ENCODE results near the gene OXA1L. TPM values are rescaled to one million over a fixed set of nuclear protein-coding genes. Genes with fewer than 3 reads are reported as not detected.
"Not testable (repeated sequence)": the region's sequence is repeated elsewhere in the genome, so short reads cannot be mapped to it uniquely, and the experiment has no call there.

The OXA1L gene
- total RNA-seq, 8 experiments from 2014 or later = 69.1 to 138 (median 84.1) TPM

DNA sequence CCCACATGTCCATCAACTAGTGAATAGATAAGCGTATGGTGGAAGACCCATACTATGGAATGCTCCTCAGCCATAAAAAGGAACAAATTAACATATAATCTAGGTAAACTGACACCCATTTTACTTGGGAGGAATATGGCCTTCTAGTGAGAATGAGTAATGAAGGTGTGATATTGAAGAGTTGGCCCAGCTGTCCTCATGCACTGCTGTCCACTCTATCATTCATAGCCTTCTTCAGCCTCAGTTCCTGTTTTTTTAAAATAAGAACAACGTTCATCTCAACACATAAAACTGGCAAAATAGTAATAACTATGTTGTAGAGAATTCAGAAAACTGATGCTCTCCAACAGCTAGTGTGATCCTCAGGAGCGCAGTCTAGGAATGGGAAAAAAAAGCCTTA lies 26.5 kb upstream of the OXA1L start:
- WGBS, 10 experiments = 40 to 89% (median 66%) methylated on average over 1 to 3 of the region's 3 CpGs; no CpG with 5 or more reads in 1 of the 10 experiments
- Histone ChIP-seq H3K4me3 (no peak overlapping the region), H3K27ac (no peak overlapping the region), H3K4me1 (replicated peaks in 1 of 2) (no peaks in the 10 kb centered on the region)
- in situ Hi-C loops (cut with MboI; ENCODE audit: low pct_unique_long_range_greater_than_20kb in 2 of 9, low sequenced_read_pairs in 9 of 9, unreplicated experiment in 9 of 9) = no loop called here
- ATAC-seq (replicated peaks in 6 of 8) = no peak

DNA sequence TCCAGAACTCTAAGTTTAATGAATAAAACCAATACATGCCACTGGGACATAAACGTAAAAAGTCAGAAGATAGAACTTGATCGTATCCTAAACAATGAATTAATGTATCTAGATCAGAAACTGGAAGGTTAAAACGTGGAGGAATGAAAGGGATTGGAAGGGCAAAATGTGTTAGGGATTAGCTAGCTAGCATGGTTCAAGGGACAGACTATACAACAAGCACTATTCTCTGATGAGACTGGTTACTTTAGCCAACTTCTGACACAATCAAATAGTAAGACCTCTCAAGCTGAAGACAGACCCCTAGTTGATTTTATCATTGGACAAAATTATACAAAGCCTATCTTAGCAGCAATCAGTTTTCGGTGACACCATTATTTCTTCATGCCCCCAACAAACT lies 18.7 kb upstream of the OXA1L start:
- no peaks in the 10 kb centered on the region for H3K4me1 ChIP-seq (replicated peaks in 1 of 2)
- in situ Hi-C loops (cut with MboI; ENCODE audit: low pct_unique_long_range_greater_than_20kb in 2 of 9, low sequenced_read_pairs in 9 of 9, unreplicated experiment in 9 of 9) = no loop called here
- H3K27ac ChIP-seq = no peak overlapping the region
- H3K4me3 ChIP-seq = no peak overlapping the region
- no peak for ATAC-seq (replicated peaks in 6 of 8)
- WGBS, 10 experiments = 38 to 91% (median 66%) methylated on average over 2 to 4 of the region's 4 CpGs

DNA sequence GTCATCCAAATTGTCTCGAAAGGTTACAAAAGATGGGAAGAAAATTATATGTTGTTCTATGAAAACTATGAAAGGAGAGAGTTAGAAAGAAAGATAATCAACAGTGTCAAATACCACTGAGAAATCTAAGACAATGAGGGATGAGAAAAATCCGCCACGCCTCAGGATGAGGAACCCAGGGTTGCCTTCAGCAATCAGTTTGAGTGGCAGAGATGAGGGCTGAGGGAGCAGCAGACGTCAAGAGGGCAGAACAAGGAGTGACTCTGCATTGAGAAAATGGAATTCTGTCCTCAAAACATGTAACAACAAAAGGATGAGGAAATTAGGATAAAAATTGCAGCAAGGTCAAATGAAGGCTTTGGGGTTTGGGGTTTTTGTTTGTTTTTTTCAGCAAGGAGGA lies 18.3 kb upstream of the OXA1L start:
- WGBS, 10 experiments = 25 to 100% (median 74%) methylated on average over 1 to 4 of the region's 4 CpGs
- in situ Hi-C loops (cut with MboI; ENCODE audit: low pct_unique_long_range_greater_than_20kb in 2 of 9, low sequenced_read_pairs in 9 of 9, unreplicated experiment in 9 of 9) = no loop called here
- Histone ChIP-seq H3K4me3 (no peak overlapping the region), H3K27ac (no peak overlapping the region), H3K4me1 (replicated peaks in 1 of 2) (no peaks in the 10 kb centered on the region)
- no peak for ATAC-seq (replicated peaks in 6 of 8)

DNA sequence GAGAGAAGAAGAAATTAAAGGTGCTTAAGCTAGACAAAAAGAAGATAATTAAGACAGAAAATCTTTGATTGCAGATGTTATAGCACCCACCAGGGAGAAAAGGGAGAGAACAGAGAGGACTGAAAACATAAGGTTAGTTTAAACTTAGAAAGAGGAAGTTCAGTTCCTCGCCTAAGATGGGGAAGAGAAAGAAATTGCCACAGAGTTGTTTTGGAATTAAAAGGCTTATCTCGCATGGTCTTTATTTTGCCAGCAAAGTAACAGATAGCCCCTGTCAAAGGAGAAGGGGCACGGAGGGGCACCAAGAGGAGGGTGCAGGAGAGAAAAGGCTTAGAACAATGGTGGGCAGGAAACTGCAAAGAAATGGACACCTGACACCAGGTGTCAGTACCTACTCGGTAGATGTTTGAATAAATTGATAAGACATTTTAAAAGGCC lies 17.8 kb upstream of the OXA1L start:
- ATAC-seq (replicated peaks in 6 of 8) = no peak
- Histone ChIP-seq H3K4me1 (replicated peaks in 1 of 2) (no peaks in the 10 kb centered on the region), H3K27ac (no peak overlapping the region), H3K4me3 (no peak overlapping the region)
- 24 to 100% (median 70%) methylated on average over 1 to 4 of the region's 4 CpGs; no CpG with 5 or more reads in 1 of the 10 experiments for WGBS, 10 experiments
- in situ Hi-C loops (cut with MboI; ENCODE audit: low pct_unique_long_range_greater_than_20kb in 2 of 9, low sequenced_read_pairs in 9 of 9, unreplicated experiment in 9 of 9) = no loop called here

DNA sequence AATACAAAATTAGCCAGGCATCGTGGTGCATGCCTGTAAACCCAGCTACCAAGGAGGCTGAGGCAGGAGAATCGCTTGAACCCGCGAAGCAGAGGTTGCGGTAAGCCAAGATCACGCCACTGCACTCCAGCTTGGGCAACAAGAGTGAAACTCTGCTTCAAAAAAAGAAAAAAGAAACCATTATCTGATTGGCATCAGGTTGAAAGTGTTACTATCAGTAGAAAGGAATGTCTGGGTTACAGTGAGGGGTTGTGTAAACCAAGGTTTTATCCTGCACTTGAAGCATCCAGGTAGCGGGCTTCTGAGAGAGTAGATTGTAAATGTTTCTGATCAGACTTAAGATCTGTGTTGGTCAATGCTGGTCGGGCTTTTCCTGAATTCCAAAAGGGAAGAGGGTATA lies 14.1 kb upstream of the OXA1L start:
- WGBS, 10 experiments = 66 to 90% (median 84%) methylated on average over 1 to 7 of the region's 8 CpGs; no CpG with 5 or more reads in 3 of the 10 experiments
- no peaks in the 10 kb centered on the region for H3K4me1 ChIP-seq (replicated peaks in 1 of 2)
- no peak for ATAC-seq (replicated peaks in 6 of 8)
- no peak overlapping the region for H3K4me3 ChIP-seq
- in situ Hi-C loops (cut with MboI; ENCODE audit: low pct_unique_long_range_greater_than_20kb in 2 of 9, low sequenced_read_pairs in 9 of 9, unreplicated experiment in 9 of 9) = no loop called here
- H3K27ac ChIP-seq = no peak overlapping the region

DNA sequence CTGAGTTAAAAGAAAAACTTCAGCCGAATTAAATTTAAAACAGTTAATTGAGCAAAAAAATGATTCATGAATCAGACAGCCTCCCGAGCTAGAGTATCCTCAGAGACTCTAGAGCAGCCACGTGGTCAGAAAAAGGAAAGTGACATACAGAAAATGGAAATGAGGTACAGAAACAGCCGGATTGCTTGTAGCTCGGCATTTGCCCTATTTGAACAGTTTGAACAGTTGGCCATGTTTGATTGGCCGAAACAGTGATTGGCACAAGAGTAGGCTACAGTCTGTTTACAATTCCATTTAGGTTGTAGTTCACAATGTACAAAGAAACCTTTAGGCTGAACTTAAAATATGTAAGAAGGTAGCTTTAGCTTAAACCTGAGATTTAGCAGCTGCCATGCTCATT lies 12.9 kb upstream of the OXA1L start:
- H3K27ac ChIP-seq = no peak overlapping the region
- 10 to 100% (median 63%) methylated on average over 1 to 6 of the region's 6 CpGs for WGBS, 10 experiments
- peak in 1 of 8 experiments; percentile 56 for ATAC-seq (replicated peaks in 6 of 8)
- in situ Hi-C loops (cut with MboI; ENCODE audit: low pct_unique_long_range_greater_than_20kb in 2 of 9, low sequenced_read_pairs in 9 of 9, unreplicated experiment in 9 of 9) = no loop called here
- no peaks in the 10 kb centered on the region for H3K4me1 ChIP-seq (replicated peaks in 1 of 2)
- no peak overlapping the region for H3K4me3 ChIP-seq

DNA sequence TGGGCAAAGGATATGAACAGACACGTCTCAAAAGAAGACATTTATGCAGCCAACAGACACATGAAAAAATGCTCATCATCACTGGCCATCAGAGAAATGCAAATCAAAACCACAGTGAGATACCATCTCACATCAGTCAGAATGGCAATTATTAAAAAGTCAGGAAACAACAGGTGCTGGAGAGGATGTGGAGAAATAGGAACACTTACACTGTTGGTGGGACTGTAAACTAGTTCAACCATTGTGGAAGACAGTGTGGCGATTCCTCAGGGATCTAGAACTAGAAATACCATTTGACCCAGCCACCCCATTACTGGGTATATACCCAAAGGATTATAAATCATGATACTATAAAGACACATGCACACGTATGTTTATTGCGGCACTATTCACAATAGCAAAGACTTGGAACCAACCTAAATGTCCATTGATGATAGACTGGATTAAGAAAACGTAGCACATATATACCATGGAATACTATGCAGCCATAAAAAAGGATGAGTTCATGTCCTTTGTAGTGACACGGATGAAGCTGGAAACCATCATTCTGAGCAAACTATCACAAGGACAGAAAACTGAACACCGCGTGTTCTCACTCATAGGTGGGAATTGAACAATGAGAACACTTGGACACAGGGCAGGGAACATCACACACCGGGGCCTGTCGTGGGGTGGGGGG lies 8.4 kb upstream of the OXA1L start:
- H3K4me1 ChIP-seq (replicated peaks in 1 of 2); in situ Hi-C loops (cut with MboI; ENCODE audit: low pct_unique_long_range_greater_than_20kb in 2 of 9, low sequenced_read_pairs in 9 of 9, unreplicated experiment in 9 of 9); H3K27ac ChIP-seq; H3K4me3 ChIP-seq; ATAC-seq (replicated peaks in 6 of 8): not testable (repeated sequence)
- 100% methylated on average over 1 of the region's 10 CpGs; no CpG with 5 or more reads in 9 of the 10 experiments for WGBS, 10 experiments

DNA sequence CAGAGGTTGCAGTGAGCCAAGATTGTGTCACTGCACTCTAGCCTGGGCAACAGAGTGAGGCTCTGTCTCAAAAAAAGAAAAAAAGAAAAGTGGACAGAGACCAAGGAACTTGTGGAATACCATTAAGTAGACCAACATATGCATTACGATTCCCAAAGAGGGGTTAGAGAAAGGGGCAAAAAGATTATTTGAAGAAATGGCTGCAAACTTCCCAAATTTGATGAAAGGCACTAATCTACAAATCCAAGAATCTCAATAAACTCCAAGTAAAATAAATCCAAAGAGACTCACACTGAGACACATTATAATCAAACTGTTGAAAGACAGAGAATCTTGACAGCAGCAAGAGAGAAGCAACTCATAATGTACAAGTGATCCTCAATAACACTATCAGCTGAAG lies 4.8 kb upstream of the OXA1L start:
- Histone ChIP-seq H3K4me3 (no peak overlapping the region), H3K4me1 (replicated peaks in 1 of 2) (peaks cover 7% of the 10 kb centered on the region in 2 donors), H3K27ac (no peak overlapping the region)
- 27 to 90% (median 75%) methylated on average over 1 of the region's 1 CpG; no CpG with 5 or more reads in 4 of the 10 experiments for WGBS, 10 experiments
- no peak for ATAC-seq (replicated peaks in 6 of 8)
- in situ Hi-C loops (cut with MboI; ENCODE audit: low pct_unique_long_range_greater_than_20kb in 2 of 9, low sequenced_read_pairs in 9 of 9, unreplicated experiment in 9 of 9) = no loop called here

DNA sequence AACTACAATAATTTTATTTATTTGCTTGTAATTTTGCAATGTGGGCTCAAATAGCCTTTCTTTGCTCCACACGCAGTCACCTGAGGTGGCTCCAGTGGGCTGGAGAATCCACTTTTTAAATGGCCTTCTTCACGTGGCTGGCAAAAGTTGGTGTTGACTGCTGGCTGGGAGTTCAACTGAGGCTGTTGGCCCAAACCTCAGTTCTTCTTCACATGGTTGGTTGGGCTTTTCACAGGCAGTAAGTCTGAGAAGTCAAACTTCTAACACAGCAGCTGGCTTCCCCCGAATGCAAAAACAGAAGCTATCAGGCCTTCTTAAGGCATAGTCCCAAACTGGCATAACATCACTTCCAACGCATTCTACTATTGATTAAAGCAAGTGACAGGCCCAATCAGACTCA lies 2.1 kb upstream of the OXA1L start:
- in situ Hi-C loops (cut with MboI; ENCODE audit: low pct_unique_long_range_greater_than_20kb in 2 of 9, low sequenced_read_pairs in 9 of 9, unreplicated experiment in 9 of 9) = no loop called here

DNA sequence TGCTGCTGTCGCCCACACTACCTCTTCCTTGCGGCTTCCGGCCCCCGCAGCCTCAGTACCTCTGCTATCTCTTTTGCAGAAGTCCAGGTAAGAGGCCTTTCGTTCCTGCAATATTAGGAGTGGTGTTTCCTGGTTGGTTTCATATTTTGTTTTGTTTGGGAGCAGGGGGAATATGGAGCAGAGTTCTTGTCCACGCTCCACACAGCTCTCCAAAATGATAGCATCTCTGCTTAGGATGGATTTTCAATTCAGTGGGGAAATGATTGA lies 768 bp downstream of the OXA1L start:
- H3K4me1 ChIP-seq (replicated peaks in 1 of 2) = peaks cover 10 to 19% of the 10 kb centered on the region in 2 donors
- peak in 1 of 8 experiments; percentile 5 for ATAC-seq (replicated peaks in 6 of 8)
- H3K4me3 ChIP-seq = peak overlapping the region; percentile 72 to 100 (median 96)
- H3K27ac ChIP-seq = peak overlapping the region; percentile 60 to 93
- in situ Hi-C loops (cut with MboI; ENCODE audit: low pct_unique_long_range_greater_than_20kb in 2 of 9, low sequenced_read_pairs in 9 of 9, unreplicated experiment in 9 of 9) = no loop called here
- WGBS, 10 experiments = 0 to 40% (median 7%) methylated on average over 1 to 6 of the region's 6 CpGs; no CpG with 5 or more reads in 2 of the 10 experiments

More for the DNA sequence above, 2.1 kb upstream of the OXA1L start:
- H3K27ac ChIP-seq = no peak overlapping the region
- peaks cover 10 to 19% of the 10 kb centered on the region in 2 donors for H3K4me1 ChIP-seq (replicated peaks in 1 of 2)
- H3K4me3 ChIP-seq = no peak overlapping the region
- ATAC-seq (replicated peaks in 6 of 8) = no peak
- WGBS, 10 experiments = 7 to 100% (median 96%) methylated on average over 1 to 3 of the region's 4 CpGs

DNA sequence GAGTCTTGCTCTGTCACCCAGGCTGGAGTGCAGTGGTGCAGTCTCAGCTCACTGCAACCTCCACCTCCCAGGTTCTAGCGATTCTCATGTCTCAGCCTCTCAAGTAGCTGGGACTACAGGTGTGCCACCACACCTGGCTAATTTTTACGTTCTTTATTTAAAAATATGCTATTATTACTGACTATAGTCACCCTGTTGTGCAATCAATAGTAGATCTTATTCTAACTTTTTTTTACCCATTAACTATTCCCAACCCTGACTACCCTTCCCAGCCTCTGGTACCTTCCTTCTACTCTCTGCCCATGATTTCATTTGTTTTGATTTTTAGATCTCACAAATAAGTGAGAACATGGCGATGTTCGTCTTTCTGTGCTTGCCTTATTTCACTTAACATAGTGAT lies 2.5 kb downstream of the OXA1L start:
- Histone ChIP-seq H3K27ac (no peak overlapping the region), H3K4me1 (replicated peaks in 1 of 2) (peaks cover 10 to 19% of the 10 kb centered on the region in 2 donors), H3K4me3 (no peak overlapping the region)
- no peak for ATAC-seq (replicated peaks in 6 of 8)
- 65 to 100% (median 92%) methylated on average over 3 to 4 of the region's 4 CpGs; no CpG with 5 or more reads in 2 of the 10 experiments for WGBS, 10 experiments
- in situ Hi-C loops (cut with MboI; ENCODE audit: low pct_unique_long_range_greater_than_20kb in 2 of 9, low sequenced_read_pairs in 9 of 9, unreplicated experiment in 9 of 9) = no loop called here

DNA sequence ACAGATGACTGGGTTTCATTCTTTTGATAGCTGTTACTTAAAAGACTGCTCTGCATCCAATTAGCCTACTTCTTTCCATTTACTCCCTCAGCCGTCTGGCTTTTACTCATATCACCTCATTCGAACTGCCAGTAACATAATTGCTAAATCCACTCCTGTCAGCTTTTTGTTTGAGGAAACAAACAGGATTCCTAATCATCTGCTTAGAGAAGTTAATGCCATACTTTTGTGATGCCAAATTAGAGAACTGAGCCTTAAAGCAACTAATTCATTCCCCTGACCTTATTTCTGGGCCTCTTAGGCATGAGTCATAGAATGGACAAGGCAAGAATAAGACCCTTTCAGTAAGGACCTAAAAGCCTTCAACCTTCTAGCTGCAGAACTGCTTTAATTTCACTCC lies 2.9 kb downstream of the OXA1L start:
- ATAC-seq (replicated peaks in 6 of 8) = no peak
- H3K27ac ChIP-seq = no peak overlapping the region
- in situ Hi-C loops (cut with MboI; ENCODE audit: low pct_unique_long_range_greater_than_20kb in 2 of 9, low sequenced_read_pairs in 9 of 9, unreplicated experiment in 9 of 9) = no loop called here
- no peak overlapping the region for H3K4me3 ChIP-seq
- WGBS, 10 experiments = 52 to 92% (median 70%) methylated on average over 1 to 2 of the region's 2 CpGs; no CpG with 5 or more reads in 1 of the 10 experiments
- peaks cover 10 to 19% of the 10 kb centered on the region in 2 donors for H3K4me1 ChIP-seq (replicated peaks in 1 of 2)

DNA sequence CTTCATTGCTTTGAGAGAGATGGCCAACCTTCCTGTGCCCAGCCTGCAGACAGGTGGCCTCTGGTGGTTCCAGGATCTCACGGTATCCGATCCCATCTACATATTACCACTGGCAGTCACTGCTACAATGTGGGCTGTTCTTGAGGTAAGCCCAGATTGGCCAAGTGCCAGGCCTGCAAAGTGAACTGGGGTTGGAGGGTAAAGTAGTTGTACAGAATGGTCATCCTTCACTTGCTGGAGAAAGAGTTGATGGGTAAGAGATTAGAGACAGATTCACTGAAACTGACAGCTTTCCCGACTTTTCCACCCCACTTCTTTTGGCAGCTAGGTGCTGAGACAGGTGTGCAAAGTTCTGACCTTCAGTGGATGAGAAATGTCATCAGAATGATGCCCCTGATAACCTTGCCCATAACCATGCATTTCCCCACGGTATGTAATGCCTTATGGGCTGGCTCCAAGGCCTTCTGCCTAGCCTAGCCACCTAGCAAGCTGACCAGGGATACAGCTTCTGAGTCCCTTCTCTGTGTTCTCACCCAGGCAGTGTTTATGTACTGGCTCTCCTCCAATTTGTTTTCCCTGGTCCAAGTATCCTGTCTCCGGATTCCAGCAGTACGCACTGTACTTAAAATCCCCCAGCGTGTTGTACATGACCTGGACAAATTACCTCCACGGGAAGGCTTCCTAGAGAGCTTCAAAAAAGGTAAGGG lies 4.1 kb downstream of the OXA1L start:
- 67 to 100% (median 91%) methylated on average over 1 to 6 of the region's 8 CpGs for WGBS, 10 experiments
- in situ Hi-C loops (cut with MboI; ENCODE audit: low pct_unique_long_range_greater_than_20kb in 2 of 9, low sequenced_read_pairs in 9 of 9, unreplicated experiment in 9 of 9) = no loop called here

DNA sequence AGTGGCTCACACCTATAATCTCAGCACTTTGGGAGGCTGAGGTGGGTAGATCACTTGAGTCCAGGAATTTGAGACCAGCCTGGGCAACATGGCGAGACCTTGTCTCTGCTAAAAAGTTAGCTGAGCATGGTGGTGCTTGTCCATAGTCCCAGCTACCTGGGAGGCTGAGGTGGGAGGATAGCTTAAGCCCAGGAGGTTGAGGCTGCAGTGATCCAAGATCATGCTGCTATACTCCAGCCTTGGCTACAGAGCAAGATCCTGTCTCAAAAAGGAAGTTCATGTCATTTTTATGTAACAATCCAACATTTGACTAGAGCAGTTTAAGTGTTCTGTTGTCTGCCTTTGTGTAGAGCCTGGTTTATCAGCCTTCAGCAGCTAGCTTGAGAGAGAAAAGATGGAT lies 6.2 kb downstream of the OXA1L start:
- in situ Hi-C loops (cut with MboI; ENCODE audit: low pct_unique_long_range_greater_than_20kb in 2 of 9, low sequenced_read_pairs in 9 of 9, unreplicated experiment in 9 of 9) = no loop called here
- peaks cover 3 to 7% of the 10 kb centered on the region in 2 donors for H3K4me1 ChIP-seq (replicated peaks in 1 of 2)
- no peak overlapping the region for H3K4me3 ChIP-seq
- no peak for ATAC-seq (replicated peaks in 6 of 8)
- H3K27ac ChIP-seq = no peak overlapping the region
- 100% methylated on average over 1 of the region's 1 CpG; no CpG with 5 or more reads in 8 of the 10 experiments for WGBS, 10 experiments

More for the DNA sequence above, 4.1 kb downstream of the OXA1L start:
- ATAC-seq (replicated peaks in 6 of 8) = no peak
- Histone ChIP-seq H3K4me3 (no peak overlapping the region), H3K4me1 (replicated peaks in 1 of 2) (peaks cover 6 to 15% of the 10 kb centered on the region in 2 donors), H3K27ac (no peak overlapping the region)

Data from motor neuron (in vitro differentiated cells).